GM15510 (cell line): ENCODE measurements around the gene PGK2.

Experiments
- POLR2A ChIP-seq: IDR thresholded peaks from 3 replicates; pipeline ENCODE4 v1.6.1; 2011; ENCODE audit warnings: borderline replicate concordance; ENCODE audit not compliant: insufficient read length; ENCODE audit errors: extremely low read depth

Gene PGK2

GRCh38 chr6:49766762-49767161, 20.3 kb downstream of the PGK2 start:
- no peak for TF ChIP-seq POLR2A

GRCh38 chr6:49764571-49765236, 22.4 kb downstream of the PGK2 start:
- no peak for TF ChIP-seq POLR2A

- no peak for TF ChIP-seq POLR2A
Observed at GRCh38 chr6:49744259-49744658, 42.8 kb downstream of the PGK2 start, which contains the start of gene CRISP3. CRISP3 (minus strand) TSS chr6:49744388; CDS start chr6:49744367, 21 bp downstream.

- no peak for TF ChIP-seq POLR2A
Observed at GRCh38 chr6:49743429-49743828, 43.7 kb downstream of the PGK2 start.

- no peak for TF ChIP-seq POLR2A
Observed at GRCh38 chr6:49739423-49739822, 47.7 kb downstream of the PGK2 start.

GRCh38 chr6:49736017-49736508, 51.0 kb downstream of the PGK2 start:
- no peak for TF ChIP-seq POLR2A
